Renal cortex interstitium (tissue), 11 donors: Measurements from ENCODE around the gene NKG7. TPM values are rescaled to one million over a fixed set of nuclear protein-coding genes. Genes with fewer than 3 reads are reported as not detected.
"Not testable (repeated sequence)": the region's sequence is repeated elsewhere in the genome, so short reads cannot be mapped to it uniquely, and the experiment has no call there.

Experiments
- DNase-seq, 11 donors: peaks; one replicate each; pipeline ENCODE4 v3.0.0-alpha.2; 2013; ENCODE audit warnings: low read depth in 9 of 11, low spot score in 4 of 11; ENCODE audit errors: extremely low read depth in 1 of 11
- polyA plus RNA-seq, 3 donors: library from polyadenylated mRNA; unstranded; fragments of 120-200 nt; gene quantifications; one replicate each; pipeline ENCODE4 v1.2.1, GENCODE V29; 2013; ENCODE audit not compliant: insufficient read length in 3 of 3

Gene NKG7
- polyA plus RNA-seq, 3 donors = 1.1 to 1.9 (median 1.7) TPM

DNA sequence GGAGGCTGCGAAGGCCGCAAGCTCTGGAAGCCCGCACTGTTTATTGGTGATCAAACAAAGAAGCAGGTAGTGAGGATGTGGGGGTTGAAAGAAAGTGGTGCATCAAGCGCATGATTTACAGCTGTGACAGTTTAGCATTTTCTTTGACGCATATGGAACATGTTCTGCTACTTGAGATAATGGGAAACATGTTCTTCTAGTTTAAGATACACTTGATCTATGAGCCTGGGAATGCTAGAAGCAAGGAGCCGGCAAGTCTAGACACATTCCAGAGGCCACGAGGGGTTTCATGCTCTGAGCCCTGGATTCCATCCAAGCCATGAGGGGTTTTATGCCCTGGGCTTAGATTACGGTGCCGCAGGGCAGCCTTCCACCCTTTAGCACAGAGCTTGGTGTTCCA lies 25.0 kb upstream of the NKG7 start:
- not testable (repeated sequence) for DNase-seq

DNA sequence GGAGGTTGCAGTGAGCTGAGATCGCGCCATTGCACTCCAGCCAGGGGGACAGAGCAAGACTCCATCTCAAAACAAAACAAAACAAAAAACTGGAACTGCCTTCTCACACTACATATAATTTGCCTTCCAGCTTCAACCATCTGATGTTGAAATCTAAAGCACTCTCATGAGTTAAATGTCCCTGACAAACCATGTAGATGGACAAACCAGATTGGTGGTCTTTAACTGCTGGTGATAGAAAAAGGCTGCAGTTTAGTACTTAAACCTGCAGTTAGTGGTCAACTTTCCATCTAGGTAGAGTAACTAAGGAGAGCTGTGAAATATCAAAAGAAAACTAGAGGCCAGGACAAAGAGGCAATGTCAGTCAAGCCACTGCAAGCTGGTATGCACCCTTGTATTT lies 23.7 kb upstream of the NKG7 start:
- no peak for DNase-seq

DNA sequence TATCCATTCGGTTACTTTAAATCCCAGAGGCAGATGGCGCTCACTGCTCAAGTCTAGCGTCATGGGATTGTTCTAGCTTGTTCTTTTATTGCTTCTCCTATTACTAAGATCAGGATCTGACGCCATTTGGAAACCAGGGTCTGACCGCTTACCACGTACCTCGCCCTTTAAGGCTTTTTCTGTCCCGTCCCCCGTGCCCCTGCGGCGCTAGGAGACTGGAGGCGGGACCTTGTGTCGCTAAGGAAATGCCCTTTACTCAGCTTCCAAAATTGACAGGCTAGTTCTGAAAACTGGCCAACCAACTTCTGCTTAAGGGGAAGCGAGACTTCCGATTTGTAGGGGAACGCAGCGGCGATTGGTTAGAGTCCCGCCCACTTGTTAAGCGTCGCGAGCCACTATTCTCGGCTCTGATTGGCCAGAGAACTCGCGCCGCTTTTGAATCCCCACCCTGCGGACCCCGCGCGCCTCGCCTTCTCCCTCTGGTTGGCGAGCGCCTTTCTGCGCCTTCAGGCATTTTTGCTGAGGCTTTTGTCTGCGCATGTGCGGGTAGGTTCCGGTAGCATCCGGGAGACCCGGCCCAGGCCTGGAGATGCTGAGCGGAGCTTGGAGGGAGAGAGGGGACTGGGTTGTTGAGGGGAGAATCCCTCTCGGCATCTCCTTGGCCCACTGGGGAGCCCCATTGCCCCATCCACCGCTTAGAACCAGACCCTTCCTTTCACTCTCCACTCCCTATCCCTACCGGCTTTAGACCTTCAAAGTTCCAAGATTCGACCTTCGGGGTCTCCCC lies 21.8 kb upstream of the NKG7 start:
- peak; percentile 91 to 99 (median 96) for DNase-seq

DNA sequence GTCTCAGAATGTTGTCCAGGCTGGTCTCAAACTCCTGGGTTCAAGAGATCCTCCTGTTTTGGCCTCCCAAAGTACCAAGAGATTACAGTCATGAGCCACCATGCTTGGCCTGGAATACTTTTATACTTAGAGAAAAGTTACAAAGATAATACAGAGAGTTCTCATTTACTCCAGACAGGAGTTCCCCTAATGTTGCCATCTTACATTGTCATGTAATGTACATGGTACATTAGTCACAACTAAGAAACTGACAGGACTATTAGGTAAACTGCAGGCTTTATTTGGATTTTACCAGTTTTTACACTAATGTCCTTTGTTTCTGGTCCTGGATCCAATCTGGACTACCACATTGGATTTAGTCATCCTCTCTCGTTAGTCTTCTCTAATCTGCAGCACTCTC lies 20.2 kb upstream of the NKG7 start:
- no peak for DNase-seq

DNA sequence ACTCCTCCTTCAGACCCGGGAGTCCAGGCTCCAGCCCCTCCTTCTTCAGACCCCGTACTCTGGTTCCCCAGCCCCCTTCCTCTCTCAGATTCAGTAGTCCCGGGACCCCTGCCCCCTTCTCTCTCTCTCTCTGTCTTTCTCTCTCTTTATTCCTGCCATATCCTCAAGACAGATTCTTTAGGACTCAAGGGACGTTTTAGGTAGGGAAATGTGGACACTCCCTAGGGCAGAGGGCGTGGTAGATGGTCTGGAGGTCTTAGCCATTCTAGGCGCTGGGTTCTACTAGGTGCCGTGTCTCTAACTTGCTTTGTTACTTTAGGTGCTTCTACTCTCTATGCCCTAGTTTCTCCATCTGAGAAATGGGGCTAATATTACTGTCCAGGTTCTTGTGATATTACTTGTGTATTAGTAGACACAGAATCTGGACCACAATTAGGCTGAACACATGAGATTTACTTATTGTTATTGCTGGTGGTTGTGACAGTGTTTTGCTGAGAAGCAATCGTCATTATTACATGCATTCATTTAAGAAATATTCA lies 18.7 kb upstream of the NKG7 start:
- no peak for DNase-seq

DNA sequence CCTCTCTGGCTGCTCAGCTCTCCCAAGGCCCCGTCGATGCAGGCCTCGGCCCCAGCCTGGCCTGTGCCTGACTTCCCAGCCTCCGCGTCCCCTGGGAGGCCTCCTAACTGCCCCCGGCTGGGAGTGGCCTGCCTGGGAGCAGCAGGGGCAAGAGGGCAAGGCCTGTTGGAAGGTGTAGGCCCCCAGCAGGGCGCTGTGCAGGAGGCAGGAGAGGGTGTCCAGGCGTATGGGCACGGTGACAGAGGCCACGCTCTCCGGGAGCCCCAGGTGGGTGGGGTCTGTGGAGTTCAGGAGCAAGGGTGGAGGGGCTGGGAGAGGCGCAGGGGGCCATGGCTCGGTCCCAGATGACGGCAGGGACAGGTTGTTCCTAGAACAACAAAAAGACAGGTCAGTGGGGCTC lies 16.7 kb upstream of the NKG7 start:
- DNase-seq = no peak

DNA sequence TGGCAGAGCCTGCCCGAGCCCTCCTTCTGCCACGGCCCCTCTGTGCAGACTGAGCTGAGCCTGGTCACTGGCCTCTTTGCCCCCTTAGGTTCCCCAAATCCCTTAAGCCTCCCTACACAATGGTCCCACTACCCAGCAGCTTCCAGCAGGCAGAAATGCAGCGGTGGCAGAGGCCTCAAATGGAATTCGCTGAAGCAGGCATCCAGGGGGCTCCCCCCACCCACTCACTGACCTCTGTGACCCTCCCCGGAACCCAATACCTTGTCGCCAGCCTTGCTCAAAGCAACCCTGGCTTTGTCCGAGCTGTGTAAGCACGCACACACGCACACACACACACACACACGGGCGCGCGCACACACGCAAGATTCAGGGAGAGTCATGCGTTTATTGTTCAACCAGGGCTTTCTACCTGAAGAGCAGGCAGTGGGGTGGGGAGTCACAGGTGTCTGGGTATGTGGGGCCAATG lies 15.5 kb upstream of the NKG7 start, which contains the start of gene LIM2:
TSS of gene LIM2 (minus strand) at position 51 of the 466 bp plus-strand sequence. CDS start 531 bp downstream, outside the sequence.
- peak in 1 of 11 donors; percentile 40 for DNase-seq

DNA sequence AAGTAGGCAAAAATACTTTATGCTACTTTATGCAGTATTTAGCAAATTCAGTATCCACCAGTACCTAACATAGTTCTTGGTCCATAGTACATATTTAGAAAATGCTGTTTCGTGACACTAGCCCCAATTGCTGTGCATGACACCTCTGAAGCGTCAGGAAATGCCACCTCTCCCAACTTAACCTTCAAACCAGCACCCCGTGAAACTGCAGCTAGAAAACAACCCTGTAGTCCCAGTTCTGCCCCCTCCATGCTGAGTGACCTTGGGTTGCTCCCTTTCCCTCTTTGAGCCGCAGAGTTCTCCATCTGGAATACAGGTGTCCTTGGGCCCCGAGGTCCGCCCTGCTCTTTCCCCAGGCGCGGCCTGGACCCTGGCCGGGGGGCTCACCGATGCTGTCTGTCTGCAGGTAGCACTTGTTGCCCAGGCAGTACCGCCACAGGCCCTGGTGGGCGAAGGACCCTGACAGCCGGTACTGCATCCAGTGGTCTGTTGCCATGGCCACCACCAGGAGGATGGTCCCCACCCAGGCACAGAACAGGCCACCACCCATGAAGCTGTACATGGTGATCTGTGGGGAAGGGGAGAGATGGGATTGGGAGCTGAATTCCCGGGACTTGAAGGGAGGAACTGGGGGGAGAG lies 14.5 kb upstream of the NKG7 start:
- no peak for DNase-seq

DNA sequence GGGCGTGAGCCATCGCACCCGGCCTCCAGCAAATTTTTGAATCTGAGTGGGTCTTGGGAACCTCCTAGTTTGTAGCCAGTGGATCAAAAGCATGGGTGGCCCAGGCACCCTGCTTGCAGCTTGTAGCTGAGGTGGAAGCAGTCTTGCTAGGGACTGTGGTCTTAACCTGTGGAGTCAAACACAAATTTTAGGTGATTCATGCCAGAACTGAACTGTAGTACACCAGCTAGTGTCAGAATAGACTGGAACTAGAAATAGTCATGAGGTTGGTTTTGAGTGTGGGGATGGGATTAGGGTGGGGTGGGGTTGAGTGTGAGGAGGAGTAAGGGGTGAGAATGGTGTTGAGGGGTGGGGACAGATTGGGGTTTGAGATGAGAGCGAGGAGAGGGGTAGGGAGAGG lies 9.6 kb upstream of the NKG7 start:
- no peak for DNase-seq

DNA sequence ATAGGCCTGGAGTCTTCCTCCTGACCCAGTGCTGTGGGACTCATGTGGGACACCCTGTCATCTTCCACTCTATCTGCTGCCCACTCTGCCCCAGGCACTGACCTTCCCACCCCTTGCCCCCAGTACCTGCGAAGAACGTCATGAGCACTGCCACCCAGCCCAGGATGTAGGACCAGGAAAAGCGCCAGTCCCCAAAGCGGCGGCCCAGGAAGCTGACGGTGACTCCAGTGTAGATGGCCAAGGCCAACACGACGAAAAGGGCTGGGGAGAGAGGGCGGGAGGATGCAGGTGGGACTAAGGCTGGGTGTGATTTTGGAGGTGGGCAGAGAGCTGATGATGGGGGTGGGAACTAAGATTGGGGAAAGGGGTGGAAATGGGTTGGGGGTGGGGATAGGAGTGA lies 7.9 kb upstream of the NKG7 start:
- DNase-seq = no peak

DNA sequence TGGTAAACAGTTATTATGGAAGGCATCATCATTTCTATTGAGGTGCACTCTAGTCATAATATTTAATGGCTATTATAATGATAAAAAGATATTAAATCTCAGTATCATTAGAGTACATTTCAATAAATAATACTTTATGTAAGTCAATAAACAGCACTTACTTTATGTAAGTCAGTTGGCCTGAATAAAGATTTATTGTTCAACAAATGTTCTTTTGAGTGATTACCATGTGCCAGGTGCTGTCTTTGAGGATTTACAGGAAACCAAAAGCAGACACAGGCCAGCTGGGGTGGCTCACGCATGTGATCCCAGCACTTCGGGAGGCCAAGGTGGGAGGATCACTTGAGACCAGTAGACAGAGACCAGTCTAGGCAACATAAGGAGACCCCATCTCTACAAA lies 5.0 kb upstream of the NKG7 start:
- DNase-seq = no peak

DNA sequence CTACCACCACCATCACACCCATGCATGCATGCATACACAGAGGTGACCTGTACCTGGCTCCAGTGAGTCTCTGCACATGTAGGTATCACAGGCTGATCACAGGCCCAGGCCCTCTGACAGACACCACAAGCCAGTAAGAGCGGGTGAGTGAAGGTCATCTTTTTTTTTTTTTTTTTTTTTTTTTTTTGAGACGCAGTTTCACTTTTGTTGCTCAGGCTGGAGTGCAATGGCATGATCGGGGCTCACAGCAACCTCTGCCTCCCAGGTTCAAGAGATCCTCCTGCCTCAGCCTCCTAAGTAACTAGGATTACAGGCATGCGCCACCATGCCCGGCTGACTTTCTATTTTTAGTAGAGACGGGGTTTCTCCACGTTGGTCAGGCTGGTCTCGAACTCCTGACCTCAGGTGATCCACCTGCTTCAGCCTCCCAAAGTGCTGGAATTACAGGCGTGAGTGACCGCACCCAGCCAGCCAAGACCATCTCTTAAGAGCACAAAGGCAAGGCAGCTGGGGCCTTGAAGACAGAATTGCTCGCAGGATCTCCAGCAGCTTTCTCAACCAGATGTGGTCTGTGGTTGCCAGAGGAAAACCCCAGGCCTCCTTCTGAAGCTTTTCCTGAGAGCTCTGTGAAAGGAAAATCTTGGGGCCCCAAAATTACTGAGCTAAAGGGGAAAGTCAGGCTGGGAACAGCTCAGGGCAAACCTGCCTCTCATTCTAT lies 3.2 kb upstream of the NKG7 start:
- DNase-seq = no peak

DNA sequence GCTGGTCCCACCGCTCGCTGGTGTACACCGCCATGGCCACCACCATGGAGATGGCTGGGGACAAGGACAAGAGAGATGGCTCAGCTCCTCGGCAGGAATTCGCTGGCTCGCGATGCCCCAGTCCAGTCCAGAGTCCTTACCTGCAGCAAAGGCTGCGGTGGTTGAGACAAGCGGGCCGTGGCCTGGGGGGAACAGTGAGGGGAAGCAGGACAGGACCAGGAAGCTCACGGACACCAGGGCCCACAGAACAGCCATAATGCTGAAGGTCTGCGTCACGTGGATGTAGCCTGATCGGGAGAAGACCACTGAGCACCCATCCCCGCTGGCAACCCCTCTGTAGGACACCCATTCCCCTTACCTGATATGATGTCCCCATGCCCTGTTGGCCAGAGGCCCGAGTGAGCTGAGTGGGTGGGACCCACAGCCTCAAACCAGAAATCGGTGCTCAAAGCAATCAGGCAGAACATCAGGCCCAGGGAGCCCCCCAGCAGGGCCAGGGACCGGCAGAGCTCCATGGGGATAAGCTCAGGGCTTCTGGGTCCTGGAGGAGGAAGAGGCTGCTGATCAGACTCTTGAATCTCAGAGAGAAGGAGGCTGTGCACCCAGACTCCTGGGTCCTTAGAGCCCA lies 319 bp downstream of the NKG7 start:
- DNase-seq = no peak

DNA sequence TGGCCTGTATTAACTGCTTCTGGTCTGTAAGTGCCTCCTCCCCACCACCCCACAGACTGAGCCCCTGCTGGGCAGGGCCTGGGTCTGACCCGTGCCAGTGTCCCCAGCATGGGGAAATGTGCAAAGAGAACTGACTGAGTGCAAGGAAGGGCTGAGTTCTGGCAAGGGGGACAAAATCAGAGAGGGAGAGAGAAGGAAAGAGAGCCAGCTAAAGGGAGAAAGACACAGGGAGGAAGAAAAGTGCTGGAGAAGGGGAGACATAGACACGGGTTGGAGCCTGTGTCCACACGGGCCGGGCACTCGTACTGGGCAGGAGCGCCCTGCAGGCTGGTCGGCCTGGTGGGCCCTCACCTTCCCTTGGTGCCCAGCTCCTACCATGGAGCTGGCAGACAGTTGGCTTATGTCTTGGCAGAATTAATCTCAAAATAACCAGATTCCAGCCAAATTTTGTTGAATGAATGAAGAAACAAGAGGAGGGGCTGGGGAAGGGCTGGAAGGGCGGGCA lies 1.2 kb downstream of the NKG7 start:
- no peak for DNase-seq

DNA sequence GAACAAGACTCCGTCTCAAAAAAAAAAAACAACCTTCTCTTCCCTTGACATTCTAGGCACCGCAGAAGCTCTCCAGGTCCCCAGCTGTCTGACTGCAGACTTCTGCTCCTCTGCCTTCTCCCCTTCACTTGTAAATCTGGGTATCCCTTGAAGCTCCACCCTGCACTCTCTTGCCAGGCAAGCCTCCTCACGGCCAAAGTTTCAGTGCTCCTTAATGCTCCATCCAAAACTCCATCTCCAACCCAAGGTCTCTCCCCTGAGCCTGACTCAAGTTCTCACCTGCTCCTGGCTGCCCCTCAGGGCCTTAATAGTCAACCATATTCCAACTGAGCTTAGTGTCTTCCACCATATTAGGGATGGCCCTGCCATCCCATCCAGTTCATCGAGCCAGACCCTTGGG lies 2.2 kb downstream of the NKG7 start:
- DNase-seq = no peak

DNA sequence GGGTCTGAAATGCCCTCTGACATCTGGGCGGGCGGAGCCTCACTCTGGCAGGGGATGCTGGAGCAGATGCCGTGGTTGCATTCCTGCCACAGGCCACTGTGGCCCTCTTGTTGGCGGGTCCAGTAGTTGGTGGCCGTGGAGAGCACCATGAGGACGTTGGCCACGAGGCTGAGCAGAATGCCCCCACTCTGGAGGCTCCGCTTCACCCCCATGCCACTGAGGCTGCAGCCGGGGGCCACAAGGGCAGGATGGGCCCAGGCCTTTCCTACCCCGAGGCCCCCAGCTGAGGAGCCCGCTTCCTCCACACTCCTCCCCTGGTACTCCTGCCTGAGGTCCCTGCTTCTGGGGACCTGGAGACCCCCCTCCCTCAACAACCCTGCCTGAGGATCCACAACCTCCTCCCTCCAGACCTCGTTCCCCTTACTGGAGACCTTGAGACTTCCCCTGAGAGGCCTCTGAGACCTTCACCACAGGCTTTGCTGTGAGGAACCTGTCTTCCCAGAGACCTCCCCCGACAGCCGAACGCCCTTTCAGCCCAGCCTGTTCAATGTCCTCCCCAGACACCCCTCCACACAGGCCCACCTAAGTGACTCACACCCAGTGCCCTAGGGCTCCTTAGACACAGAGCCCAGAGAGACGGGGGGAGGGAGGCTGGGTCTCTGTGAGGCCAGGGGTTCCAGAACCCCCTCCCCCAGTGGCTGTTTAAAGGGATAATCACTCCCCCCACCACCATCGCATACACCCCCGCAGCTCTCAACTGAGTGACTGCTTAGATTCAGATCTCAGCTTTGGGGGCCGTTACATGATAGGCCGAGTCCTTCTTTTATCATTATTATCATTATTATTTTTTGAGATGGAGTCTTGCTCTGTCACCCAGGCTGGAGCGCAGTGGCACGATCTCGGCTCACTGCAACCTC lies 3.8 kb downstream of the NKG7 start, which contains the start of gene CLDND2:
TSS of gene CLDND2 (minus strand) at position 638 of the 917 bp plus-strand sequence. CDS start at position 212, 426 bp downstream.
- DNase-seq = no peak

DNA sequence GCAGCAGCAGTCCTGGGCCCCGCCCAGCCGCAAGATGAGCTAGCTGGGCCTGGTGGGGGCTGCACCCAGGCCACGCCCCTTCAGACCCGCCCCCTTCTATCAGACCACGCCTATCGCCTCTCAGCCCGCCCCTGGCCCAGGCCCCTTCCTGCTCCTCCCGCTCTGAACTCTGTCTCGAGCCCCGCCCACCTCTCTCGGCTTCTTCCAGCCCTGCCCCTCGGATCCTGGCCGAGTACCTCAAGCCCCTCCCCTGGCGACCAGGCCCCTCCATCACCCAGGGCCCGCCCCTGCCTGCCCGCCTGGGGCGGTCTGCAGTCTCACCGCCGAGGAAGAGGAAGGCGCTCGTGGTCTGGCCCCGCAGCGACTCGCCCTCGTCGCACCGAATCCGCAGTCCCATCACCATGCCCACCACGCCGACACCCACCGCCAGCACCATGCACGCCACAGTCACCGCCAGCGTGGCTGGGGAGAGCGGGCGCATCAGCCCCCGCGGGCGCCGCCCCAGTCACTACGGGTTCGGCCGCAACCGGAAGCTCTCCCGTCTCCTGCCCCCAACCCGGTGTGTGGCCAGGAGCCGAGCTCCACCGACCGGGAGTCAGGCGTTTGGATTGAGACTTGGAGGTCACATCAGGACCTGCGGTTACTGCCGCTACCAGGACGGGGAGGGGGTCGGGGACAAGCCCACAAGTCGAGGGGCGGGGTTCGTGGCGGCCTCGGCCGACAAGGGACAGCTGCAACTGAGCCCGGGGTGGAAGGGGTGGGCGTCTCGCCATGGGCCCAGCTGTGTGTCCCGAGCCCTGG lies 4.7 kb downstream of the NKG7 start:
- peak; percentile 90 to 99 (median 96) for DNase-seq
